PC-3 (cell line): ENCODE data around the gene FAM120AOS.

Experiments
- EZH2 ChIP-seq: fragments of 300-600 bp; sonication (generic); IDR thresholded peaks from one replicate; pipeline ENCODE4 v1.6.1; 2017; ENCODE audit warnings: antibody characterized with exemption, mild to moderate bottlenecking, low read length; ENCODE audit not compliant: unreplicated experiment
- EZH2phosphoT487 ChIP-seq: fragments of 300-600 bp; sonication (generic); IDR thresholded peaks from 2 replicates; pipeline ENCODE4 v1.6.1; 2018; ENCODE audit warnings: mild to moderate bottlenecking, antibody characterized with exemption, low read length, borderline replicate concordance
- TF ChIP-seq, protein P1 (sequence below): fragments of 300-600 bp; sonication (generic); conservative IDR thresholded peaks from 2 replicates; pipeline ENCODE4 v1.5.1; 2017; ENCODE audit warnings: antibody characterized with exemption, low read depth, mild to moderate bottlenecking, low read length

DNA sequence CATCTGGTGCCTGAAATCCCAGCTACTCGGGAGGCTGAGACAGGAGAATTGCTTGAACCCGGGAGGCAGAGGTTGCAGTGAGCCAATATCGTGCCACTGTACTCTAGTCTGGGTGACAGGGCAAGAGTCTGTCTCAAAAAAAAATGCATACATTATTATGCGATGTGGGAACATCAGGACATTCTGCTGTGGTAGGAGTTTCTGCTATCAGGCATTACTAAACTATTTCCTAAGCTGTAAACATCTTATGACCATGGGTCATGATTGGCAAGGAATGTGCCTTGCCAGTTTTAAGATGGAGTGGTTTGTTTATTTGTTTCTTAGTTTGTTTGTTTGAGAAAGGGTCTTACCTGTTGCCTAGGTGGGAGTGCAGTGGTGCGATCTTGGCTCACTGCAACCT, 47.0 kb downstream of the FAM120AOS start:
- TF ChIP-seq EZH2 (no peak), EZH2phosphoT487 (no peak)
- TF ChIP-seq, protein P1, sequence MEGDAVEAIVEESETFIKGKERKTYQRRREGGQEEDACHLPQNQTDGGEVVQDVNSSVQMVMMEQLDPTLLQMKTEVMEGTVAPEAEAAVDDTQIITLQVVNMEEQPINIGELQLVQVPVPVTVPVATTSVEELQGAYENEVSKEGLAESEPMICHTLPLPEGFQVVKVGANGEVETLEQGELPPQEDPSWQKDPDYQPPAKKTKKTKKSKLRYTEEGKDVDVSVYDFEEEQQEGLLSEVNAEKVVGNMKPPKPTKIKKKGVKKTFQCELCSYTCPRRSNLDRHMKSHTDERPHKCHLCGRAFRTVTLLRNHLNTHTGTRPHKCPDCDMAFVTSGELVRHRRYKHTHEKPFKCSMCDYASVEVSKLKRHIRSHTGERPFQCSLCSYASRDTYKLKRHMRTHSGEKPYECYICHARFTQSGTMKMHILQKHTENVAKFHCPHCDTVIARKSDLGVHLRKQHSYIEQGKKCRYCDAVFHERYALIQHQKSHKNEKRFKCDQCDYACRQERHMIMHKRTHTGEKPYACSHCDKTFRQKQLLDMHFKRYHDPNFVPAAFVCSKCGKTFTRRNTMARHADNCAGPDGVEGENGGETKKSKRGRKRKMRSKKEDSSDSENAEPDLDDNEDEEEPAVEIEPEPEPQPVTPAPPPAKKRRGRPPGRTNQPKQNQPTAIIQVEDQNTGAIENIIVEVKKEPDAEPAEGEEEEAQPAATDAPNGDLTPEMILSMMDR, result no peak
